GM18873 (cell line): ENCODE results near the gene SNRPB.
A peak's percentile ranks its signal among the peaks of the same experiment; 100 is the strongest.
"Not testable (repeated sequence)": the region's sequence is repeated elsewhere in the genome, so short reads cannot be mapped to it uniquely, and the experiment has no call there.

Source experiments
- ATAC-seq: cut with Tn5 transposase; IDR thresholded peaks from one replicate; pipeline ENCODE4 v1.9.1; 2021; ENCODE audit warnings: mild to moderate bottlenecking, moderate library complexity, moderate number of reproducible peaks; ENCODE audit not compliant: unreplicated experiment, low FRiP score

Gene SNRPB

DNA sequence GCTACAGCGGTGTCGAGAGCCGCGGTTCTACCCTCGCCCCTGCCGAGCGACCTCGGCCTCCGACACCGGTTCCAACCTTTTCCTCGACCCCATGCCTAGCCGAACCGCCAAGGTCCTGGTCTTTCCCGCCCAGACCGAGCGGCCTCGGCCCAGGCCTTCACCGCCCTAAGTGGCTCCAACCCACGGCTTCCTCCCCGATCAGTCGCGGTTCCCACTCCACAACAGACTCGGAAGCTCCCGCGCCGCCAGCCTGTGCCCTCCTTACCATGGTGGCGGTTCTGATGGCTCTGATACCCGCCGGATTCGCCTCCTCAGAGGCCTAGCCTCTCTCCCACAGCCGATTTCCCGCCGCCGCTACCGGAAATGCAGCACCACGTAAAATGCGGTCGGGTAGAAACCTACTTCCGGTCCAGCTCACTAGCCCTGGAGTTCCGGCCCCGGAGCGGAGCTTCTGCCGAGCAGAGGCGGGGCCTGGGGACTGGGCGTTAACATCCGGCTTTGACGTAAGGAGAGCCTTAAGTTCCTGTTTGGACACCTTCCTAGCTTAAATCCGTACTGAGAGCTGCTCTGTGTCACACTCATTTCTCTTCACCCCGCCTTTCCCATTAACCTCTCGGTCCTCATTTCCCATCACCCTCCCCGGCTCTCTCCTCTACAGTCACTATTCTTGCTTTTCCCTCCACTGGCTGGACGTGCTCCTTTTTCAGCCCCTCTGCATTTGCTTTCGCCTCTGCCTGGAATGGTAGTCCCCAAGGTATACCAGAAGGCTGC, at the start of gene SNRPB:
SNRPB (minus strand) TSS at position 367 of the 771 bp plus-strand sequence; CDS start at position 268, 99 bp downstream.
- peak; percentile 97 for ATAC-seq

DNA sequence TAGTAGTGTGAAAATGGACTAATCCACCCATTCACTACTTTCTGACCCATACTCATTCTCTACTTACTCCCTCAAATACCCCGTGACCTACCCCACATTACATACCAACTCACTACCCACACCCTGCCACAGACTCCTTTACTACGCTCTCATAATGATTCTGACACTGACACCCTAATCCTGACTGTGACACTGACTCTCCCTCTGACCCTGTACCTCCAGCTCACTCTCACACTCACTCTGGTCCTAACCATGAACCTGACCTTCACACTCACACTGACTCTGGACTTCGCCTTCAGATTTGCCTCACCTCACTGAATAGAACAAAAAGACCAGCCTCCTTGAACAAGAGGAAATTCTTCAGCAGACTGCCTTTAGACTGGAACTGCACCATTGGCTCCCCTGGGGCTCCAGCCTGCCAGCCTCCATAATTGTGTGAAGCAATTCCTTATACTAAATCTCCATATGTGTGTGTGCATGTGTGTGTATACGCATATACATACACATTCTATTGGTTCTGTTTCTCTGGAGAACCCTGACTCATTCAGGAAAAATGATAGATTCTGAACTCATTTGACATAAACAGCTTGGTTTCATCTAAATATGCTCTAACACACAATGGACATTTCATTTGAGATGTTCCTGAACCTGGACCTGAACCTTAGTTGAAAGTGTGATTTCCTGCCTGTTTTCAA, 48.7 kb upstream of the SNRPB start:
- ATAC-seq: no peak

GRCh38 chr20:2518558-2518957, 48.0 kb upstream of the SNRPB start:
- no peak for ATAC-seq

GRCh38 chr20:2518096-2518495, 47.5 kb upstream of the SNRPB start:
- ATAC-seq: no peak

GRCh38 chr20:2516399-2516798, 45.8 kb upstream of the SNRPB start:
- no peak for ATAC-seq

DNA sequence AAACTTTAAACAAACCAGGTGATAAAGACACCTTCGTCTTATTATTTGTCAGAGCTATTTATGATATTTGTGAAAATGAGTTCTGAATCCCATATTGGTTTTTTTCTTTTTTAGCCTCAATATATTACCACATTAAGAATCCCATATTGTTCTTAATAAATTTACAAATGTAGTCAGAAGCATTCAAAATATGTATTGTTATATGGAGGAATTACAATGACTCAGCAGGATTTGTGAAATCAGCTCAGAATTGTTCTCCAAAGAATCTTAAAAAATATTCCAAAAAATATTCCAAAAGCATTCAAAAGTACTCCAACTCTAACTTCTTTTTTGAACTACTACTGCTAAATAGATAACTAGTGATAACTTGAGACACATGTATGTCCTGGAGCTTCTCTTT, 44.6 kb upstream of the SNRPB start:
- ATAC-seq: no peak

DNA sequence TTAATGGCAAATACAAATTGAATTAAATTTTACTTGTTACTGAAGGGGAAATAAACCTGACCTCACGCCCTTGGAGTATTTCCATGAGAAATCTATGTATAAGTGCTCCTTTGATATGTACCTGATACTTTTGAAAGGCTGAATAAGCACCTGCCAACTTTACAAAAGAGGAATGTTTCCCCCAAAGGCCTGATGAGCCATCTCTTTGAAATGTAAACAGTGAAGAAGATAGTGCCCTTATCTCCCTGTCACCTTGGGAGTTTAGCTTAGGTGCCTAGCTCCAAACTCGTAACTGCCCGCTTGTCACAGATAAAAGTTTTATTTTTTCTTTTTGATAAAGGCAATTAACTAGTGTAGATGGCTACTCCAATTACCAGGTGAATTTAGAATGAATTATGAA, 39.2 kb upstream of the SNRPB start:
- no peak for ATAC-seq

- ATAC-seq: no peak
Measured at GRCh38 chr20:2509468-2509781, 38.8 kb upstream of the SNRPB start.

DNA sequence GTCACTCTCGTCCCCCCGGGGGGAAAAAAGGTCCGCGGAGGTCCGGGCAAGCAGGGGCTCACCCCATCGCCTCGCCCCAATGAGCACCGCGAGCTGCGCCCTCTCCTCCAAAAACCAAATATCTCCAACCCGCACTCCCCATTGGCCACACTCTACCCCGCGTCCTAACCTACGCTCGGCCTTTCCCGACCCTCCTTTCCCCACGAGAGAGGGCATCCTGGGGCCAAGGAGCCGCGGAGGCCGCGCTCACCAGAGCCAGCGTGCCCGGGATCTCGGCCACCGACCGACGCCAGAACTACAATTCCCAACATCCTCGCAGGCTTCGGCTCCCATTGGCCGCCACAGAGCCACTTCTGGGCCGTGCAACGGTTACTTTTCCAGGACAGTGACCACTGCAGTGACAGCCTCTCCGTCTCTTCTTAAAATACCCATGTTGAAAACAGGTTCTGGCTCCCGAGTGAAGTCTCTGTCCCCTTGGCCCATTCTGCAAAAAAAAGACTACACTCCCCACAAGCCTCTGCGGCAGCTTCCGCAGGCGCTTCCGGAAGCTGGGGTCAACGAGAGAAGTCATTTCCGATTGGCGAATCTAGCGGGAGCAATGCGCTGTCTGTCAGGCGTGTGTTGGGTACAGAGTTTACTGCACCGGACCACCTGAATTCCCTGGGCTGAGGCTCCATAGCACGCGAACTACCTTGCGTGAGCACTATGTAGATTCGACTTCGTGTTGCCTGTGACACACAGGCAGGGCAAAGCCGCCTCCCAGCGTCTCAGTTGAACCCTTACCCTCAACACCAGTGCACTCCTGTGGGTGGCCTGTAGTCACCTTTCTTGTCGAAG, 38.3 kb upstream of the SNRPB start, which contains the start of gene ZNF343:
ZNF343 (minus strand) TSS at position 285 of the 837 bp plus-strand sequence. CDS start 15,020 bp downstream, outside the sequence.
- peak; percentile 93 for ATAC-seq

DNA sequence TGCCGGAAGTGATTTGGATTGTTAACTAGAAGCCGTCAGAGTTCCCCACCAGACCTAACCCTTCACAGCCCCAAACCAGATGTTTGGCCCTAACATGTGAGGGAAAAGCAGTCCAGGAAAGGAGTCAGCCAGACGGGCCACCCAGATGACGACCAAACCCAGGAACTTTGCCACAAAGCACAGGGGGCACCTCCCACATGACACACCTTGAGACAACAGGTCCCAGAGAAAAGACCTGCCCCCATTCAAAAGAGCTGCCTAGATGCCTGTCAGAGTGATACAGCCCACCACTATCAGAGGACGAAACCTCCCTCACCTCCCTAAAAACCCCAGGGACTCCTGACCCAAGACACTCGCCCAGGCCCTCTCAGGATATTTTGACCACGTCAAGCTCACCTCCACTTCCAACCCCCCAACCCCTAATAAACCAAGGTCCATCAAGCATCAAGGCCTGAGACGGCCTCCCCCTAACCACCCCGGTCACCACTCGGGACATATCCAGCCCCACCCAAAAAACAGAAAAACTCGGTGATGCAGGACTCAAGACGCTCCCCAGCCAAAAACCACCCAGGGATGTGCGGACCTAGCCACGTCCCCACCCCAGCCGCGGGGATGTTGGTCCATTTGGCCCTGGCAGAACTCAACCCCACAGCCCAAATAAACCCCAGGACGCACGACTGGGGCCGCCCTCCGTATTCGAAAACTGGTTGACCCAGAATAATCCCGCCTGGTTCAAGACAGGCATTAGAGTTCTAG, 37.5 kb upstream of the SNRPB start:
- ATAC-seq: no peak

- ATAC-seq: no peak
Measured at GRCh38 chr20:2507464-2507863, 36.9 kb upstream of the SNRPB start.

- ATAC-seq: not testable (repeated sequence)
Measured at GRCh38 chr20:2506426-2506825, 35.8 kb upstream of the SNRPB start.

GRCh38 chr20:2504803-2505202, 34.2 kb upstream of the SNRPB start:
- ATAC-seq: not testable (repeated sequence)

GRCh38 chr20:2502808-2503384, 32.3 kb upstream of the SNRPB start:
- not testable (repeated sequence) for ATAC-seq

DNA sequence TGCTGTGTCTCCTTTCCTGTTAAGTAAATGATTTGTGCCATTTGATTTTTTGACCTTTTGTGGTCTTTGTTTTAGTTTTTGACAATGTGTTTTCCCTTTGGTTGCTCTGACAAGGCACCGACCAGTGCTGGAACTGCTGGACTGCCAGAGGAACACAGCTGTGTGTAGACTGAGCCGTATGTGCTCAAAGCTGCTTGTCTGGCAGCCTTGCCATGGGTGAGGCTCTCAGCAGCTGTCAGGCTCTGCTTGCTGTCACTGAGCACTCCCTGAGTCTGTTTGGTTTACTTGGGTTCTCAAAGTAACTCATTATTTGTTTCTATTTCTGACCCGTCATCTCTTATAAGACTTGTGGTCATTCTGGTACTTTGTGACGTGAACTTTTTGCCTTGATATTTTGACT, 15.1 kb upstream of the SNRPB start:
- no peak for ATAC-seq

DNA sequence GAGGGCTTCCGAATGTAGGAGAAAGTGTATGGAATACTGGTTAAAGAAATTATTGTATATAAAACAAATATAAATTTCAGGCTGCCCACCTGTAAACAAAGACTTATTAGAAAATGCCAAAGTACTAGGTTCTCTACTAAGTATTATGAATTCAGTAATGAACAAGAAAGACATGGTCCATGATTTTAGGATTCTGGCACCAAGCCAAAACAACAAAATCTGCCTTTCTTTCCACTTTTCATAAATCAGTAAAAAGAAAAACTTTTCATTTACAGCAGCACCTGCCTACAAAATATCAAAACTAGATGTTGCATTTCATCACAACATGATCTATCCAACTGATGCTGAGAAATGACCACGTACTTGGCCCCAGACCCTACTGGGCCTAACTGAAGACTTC, 14.5 kb upstream of the SNRPB start:
- ATAC-seq: no peak

DNA sequence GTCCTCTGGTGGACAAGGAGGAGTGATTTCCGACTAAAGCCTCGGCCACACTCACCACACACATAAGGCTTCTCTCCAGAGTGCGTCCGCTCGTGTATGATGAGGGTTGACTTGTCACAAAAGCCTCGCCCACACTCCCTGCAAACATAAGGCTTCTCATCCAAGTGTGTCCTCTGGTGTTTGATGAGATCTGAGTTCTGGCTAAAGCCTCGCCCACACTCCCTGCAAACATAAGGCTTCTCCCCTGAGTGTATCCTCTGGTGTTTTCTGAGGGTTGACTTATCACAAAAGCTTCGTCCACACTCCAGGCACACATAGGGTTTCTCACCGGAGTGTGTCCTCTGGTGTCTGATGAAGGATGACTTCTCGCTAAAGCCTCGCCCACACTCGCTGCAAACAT, 12.9 kb upstream of the SNRPB start:
- no peak for ATAC-seq

DNA sequence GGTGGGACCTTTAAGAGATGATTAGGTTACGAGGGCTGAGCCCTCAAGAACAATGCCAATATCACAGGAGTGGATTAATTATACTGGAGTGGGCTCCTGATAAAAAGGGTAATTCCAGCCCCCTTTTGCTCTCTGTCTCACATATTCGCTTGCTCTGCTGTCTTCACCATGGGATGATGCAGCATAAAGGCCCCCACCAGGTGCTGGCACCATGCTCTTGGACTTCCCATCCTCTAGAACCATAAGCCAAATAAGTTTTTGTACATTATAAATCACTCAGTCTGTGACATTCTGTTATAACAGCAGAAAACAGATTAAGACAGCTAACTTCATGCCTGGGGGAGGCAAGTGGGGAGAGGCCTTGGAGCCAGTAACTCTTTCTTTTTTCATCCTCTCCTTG, 9.8 kb upstream of the SNRPB start:
- no peak for ATAC-seq

- ATAC-seq: no peak
Measured at GRCh38 chr20:2476742-2477615, 6.4 kb upstream of the SNRPB start.
